ENCODE data around the gene CDH12. TPM values are rescaled to one million over a fixed set of nuclear protein-coding genes. Genes with fewer than 3 reads are reported as not detected.
"Not testable (repeated sequence)": the region's sequence is repeated elsewhere in the genome, so short reads cannot be mapped to it uniquely, and the experiment has no call there.

Gene CDH12
- total and polyA plus RNA-seq, 10 donors: 0.32 TPM; not detected in 9

- no peak for DNase-seq
- Histone ChIP-seq H3K27me3 (replicated peaks in 1 of 7) (no peaks in the 10 kb centered on the region), H3K4me3 (no peak overlapping the region), H3K4me1 (no peaks in the 10 kb centered on the region), H3K9me3 (peaks cover 4 to 58% (median 51%) of the 10 kb centered on the region in 8 donors), H3K27ac (no peak overlapping the region), H3K36me3 (no peaks in the 10 kb centered on the region)
- TF ChIP-seq CTCF (IDR thresholded peaks at IDR 0.05 in 8 of 11, conservative IDR thresholded peaks at IDR 0.05 in 3 of 11) (no peak), POLR2A (IDR thresholded peaks at IDR 0.05) (no peak), POLR2AphosphoS5 (IDR thresholded peaks at IDR 0.05) (no peak)
- intact Hi-C loops (cut with DNase I; ENCODE audit: low total_unique reads): no loop called here
- WGBS, 5 donors: 85 to 95% (median 94%) methylated on average over 3 of the region's 3 CpGs
Measured at GRCh38 chr5:22293147-22293546, 560.0 kb downstream of the CDH12 start.

GRCh38 chr5:22278164-22278563 is 575.0 kb downstream of the CDH12 start:
- no peak overlapping the region for H3K27ac ChIP-seq
- intact Hi-C loops (cut with DNase I; ENCODE audit: low total_unique reads): no loop called here
- H3K36me3 ChIP-seq: no peaks in the 10 kb centered on the region
- 60 to 77% (median 65%) methylated on average over 1 of the region's 1 CpG for WGBS, 5 donors
- H3K9me3 ChIP-seq: peaks cover 0 to 20% (median 9%) of the 10 kb centered on the region in 8 donors
- H3K4me3 ChIP-seq: no peak overlapping the region
- no peak for DNase-seq
- TF ChIP-seq POLR2A (IDR thresholded peaks at IDR 0.05) (no peak), CTCF (IDR thresholded peaks at IDR 0.05 in 8 of 11, conservative IDR thresholded peaks at IDR 0.05 in 3 of 11) (no peak), POLR2AphosphoS5 (IDR thresholded peaks at IDR 0.05) (no peak)
- no peaks in the 10 kb centered on the region for H3K27me3 ChIP-seq (replicated peaks in 1 of 7)
- H3K4me1 ChIP-seq: no peaks in the 10 kb centered on the region

- no peaks in the 10 kb centered on the region for H3K36me3 ChIP-seq
- intact Hi-C loops (cut with DNase I; ENCODE audit: low total_unique reads): no loop called here
- no peaks in the 10 kb centered on the region for H3K4me1 ChIP-seq
- DNase-seq: no peak
- H3K9me3 ChIP-seq: peaks cover 0 to 17% (median 9%) of the 10 kb centered on the region in 8 donors
- WGBS, 5 donors: 69 to 79% (median 72%) methylated on average over 4 of the region's 4 CpGs
- H3K27ac ChIP-seq: no peak overlapping the region
- H3K4me3 ChIP-seq: no peak overlapping the region
- TF ChIP-seq CTCF (IDR thresholded peaks at IDR 0.05 in 8 of 11, conservative IDR thresholded peaks at IDR 0.05 in 3 of 11): no peak
- no peak for TF ChIP-seq POLR2A (IDR thresholded peaks at IDR 0.05)
- no peak for TF ChIP-seq POLR2AphosphoS5 (IDR thresholded peaks at IDR 0.05)
- H3K27me3 ChIP-seq (replicated peaks in 1 of 7): no peaks in the 10 kb centered on the region
Measured at GRCh38 chr5:22277006-22277405, 576.1 kb downstream of the CDH12 start.

DNA sequence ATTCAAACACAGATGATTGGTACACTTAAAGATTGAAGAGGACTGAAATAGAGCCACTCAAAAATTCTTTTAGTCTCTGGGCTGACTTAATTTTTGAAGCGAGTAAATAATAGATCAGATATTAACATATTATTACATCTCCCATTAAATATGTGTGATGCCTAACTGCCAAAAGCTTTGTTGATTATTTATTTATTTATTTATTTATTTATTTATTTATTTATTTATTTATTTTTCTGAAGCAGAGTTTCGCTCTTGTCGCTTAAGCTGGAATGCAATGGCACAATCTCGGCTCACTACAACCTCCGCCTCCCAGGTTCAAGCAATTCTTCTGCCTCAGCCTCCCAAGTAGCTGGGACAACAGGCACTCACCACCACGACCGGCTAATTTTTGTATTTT is 587.3 kb downstream of the CDH12 start:
- H3K36me3 ChIP-seq; H3K27ac ChIP-seq; intact Hi-C loops (cut with DNase I; ENCODE audit: low total_unique reads); H3K4me3 ChIP-seq; H3K27me3 ChIP-seq (replicated peaks in 1 of 7); H3K4me1 ChIP-seq; H3K9me3 ChIP-seq; DNase-seq: not testable (repeated sequence)
- 80 to 95% (median 85%) methylated on average over 7 of the region's 7 CpGs for WGBS, 5 donors

- Histone ChIP-seq H3K27ac (no peak overlapping the region), H3K9me3 (peaks cover 0 to 8% (median 1%) of the 10 kb centered on the region in 8 donors), H3K27me3 (replicated peaks in 1 of 7) (no peaks in the 10 kb centered on the region), H3K36me3 (no peaks in the 10 kb centered on the region), H3K4me1 (no peaks in the 10 kb centered on the region), H3K4me3 (no peak overlapping the region)
- DNase-seq: no peak
- TF ChIP-seq CTCF (IDR thresholded peaks at IDR 0.05 in 8 of 11, conservative IDR thresholded peaks at IDR 0.05 in 3 of 11): no peak
- TF ChIP-seq POLR2AphosphoS5 (IDR thresholded peaks at IDR 0.05): no peak
- TF ChIP-seq POLR2A (IDR thresholded peaks at IDR 0.05): no peak
- 58 to 70% (median 62%) methylated on average over 5 of the region's 5 CpGs for WGBS, 5 donors
- intact Hi-C loops (cut with DNase I; ENCODE audit: low total_unique reads): no loop called here
Measured at GRCh38 chr5:22258139-22258538, 595.0 kb downstream of the CDH12 start.
